IPS-11a (cell line): Measurements from ENCODE around the gene SBF2.
"Not testable (repeated sequence)": the region's sequence is repeated elsewhere in the genome, so short reads cannot be mapped to it uniquely, and the experiment has no call there.

Source experiments
- H3K4me3 ChIP-seq: one replicate; pipeline ENCODE4 v1.5.1; 2013; ENCODE audit warnings: low read depth, low read length, control low read depth

The SBF2 gene

DNA sequence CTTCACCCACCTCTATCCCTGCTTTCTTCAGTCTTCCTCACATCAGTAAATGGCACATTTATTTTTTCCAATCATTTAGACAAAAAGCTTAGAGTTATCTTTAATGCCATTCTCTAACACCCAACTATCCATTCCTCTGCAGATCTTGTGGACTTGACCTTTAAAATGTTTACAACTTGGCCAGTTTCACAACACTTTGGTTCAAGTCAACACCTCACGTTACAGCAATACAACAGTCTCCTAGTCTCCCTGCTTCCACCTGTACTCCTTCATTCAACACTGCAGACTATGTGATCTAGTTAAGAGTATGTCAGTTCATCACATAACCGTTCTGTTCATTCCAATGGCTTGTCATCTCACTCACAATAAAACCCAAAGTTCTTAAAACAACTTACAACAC lies 325.0 kb downstream of the SBF2 start:
- no peak overlapping the region for H3K4me3 ChIP-seq

DNA sequence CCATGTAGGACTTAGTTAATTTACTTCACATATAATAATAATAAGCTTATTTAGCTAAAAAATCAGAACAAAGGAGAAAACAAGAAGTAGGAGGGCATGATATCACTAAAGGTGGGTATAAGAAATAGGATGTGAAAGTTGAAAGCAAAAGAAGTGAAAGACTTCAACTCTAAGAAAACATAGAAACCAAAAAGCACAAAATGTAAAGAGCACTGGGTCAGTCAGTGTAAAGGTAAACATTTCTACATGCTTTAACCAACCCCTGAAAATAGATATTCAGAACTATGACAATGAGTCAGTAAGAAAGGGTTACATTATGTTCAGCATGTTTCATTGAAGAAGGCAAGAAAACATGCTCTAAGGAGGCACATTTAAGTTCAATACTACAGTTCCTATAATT lies 331.3 kb downstream of the SBF2 start:
- no peak overlapping the region for H3K4me3 ChIP-seq

DNA sequence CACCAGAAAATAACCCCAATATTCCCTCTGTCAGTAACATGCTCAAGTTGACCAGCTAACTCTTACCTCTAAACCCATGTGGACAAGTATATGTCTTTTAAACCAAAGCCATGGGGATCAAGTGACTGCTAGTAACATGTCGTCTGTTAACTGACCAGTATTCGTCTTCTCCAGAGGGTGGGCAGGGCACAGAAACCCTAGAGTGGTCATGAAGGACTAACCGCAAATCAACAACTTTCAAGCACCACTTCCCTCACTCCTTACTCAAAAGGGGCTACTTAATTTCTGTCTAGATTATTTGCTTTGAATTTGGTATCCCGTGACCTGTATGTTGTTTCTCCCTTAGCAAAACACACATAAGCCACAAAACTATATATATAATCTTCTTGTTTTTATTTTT lies 336.9 kb downstream of the SBF2 start:
- no peak overlapping the region for H3K4me3 ChIP-seq

DNA sequence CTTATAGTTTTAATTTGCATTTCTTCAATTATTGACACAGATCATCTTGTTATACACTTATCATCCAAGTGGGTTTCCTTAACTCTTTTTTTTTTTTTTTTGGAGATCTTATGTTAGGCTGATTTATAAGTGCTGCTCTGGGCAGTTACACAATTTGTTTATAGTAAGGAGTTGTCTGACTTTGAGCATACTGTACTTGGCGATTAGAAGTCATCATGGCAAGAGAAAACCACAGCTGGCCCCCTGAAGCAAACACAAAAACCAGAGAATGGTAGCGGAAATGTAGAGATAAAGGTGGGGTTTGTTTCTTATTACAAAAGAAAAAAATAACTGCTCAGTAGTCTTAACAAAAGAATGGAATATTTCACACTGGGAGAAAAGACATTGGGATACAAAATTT lies 337.5 kb downstream of the SBF2 start:
- H3K4me3 ChIP-seq, result no peak overlapping the region

DNA sequence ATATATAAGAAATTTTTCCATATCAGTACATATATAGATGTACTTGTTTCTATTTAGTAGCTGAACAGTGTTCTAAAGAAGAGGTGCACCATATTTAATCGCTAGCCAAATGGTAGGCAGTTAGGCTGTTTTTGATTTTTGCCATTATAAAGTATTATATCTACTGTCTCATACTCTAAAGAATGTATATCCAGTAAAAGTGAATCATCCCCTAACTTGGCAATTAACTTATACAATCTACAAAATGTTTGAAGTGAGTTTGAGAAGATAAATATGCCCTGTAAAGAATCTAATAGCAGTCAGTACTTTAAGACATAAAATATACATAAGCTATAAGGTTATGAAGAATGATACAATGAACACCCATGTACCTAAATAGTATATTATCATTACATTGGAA lies 338.6 kb downstream of the SBF2 start:
- no peak overlapping the region for H3K4me3 ChIP-seq

DNA sequence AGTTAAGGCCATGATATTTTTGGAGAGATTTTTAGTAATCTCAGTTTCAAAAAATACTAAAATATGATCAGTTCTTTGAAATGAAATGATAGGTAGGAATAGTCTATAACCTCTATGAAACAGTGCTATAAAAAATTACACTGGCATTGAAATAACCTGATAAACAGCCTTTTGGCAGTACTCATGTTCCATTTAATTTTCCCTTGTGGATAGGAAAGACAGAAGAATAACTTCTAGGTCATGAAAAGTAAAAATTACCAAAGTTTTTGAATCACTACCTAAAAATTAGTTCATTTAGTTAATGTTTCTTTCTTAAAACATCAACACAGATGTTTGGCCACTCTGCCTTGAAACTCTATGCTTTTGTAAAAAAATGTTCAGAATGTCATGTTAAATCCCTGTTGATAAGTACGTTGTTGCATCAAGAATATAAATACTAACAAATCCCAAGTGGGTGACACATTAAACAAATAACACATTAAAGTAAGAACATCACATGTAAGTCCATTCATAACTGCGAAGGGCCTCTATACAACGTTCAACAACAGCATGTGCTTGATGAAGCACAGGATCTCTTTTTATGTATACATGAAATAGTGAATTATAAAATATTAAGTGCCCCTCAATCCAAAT lies 339.9 kb downstream of the SBF2 start:
- H3K4me3 ChIP-seq, result no peak overlapping the region

DNA sequence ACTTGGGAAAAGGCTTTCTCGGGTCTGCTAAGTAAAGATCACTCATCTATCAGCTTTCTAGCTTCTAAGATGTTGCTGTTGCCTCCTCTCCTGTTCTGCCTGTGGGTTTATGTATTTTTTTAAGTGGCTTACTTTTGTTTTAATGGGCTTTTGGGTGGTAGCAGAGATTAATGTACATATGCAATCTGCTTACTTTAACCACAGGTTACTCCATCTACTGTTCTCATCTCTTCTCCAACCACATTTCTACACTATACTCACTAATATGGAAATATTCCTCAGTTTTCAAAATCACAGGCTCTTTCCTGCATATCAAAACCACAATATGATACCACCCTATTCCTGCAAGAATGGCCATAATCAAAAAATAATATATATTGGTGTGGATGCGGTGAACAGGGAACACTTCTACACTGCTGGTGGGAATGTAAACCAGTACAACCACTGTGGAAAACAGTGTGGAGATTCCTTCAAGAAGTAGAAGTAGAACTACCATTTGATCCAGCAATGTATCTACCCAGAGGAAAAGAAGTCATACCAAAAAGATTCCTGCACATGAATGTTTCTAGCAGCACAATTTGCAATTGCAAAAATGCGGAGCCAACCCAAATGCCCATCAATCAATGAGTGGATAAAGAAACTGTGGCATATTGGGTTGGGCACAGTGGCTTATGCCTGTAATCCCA lies 341.4 kb downstream of the SBF2 start:
- no peak overlapping the region for H3K4me3 ChIP-seq

DNA sequence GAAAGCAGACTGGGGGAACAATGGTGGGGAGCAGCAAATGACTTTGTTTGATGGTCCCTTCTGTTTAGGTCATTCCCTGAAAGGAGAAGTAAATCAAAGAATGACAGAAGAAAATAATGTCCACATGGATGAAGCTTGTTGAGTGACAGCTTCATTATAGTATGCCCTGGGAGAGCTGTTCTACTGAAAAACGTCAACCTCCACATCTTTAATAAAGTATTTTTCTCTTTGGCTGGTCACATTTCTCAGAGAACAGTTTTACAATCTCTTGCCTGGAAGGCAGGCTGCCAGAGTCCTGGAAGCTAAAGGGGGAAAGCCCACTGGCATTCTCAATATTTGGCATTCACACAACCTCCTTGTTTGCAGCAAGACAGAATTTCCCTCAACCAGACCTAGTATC lies 342.2 kb downstream of the SBF2 start:
- no peak overlapping the region for H3K4me3 ChIP-seq

DNA sequence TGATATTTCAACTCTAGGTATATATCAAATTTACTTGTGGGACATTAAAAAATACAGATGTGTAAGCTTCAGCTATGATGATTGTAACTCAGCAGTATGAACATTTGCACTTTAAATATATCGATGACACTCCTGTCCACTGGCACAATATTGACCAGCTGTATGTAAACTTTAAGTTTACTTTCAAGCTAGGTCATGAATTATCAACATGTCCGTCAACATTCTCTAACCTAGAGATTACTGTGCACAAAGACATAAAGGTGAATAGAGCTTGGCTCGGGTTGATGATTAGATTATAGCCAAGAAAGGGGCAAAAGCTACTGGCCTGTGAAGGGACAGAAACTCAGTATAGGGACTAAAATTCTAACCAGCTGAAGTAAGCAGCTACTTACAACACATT lies 343.6 kb downstream of the SBF2 start:
- H3K4me3 ChIP-seq, result no peak overlapping the region

DNA sequence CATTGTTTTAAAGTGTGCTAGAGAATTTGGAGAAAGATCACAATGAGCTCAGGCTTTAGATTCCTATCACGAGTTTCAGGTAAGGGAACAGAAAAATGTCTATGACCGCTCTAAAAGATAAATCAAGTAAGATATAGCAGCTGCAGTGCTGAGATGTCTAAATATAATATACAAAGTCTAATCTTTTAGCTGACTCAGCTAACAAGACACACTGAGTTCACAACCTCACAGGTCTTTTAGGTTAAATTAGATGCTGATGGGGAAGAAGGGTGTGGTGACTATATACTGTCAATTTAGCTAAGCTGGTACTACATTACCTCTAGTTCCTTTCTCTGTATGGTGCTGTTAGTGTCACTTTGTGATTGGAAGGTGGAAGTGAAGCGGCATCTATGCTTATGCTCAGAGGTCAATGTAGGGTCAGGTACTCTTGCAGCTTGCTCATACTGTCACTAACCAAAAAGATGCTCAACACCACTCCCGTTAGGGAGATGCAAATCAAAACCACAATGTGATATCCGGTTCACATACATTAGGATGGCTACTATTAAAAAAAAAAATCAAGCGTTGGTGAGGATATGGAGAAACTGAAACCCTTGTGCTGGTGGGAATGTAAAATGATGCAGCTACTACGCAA lies 346.7 kb downstream of the SBF2 start:
- H3K4me3 ChIP-seq, result no peak overlapping the region

DNA sequence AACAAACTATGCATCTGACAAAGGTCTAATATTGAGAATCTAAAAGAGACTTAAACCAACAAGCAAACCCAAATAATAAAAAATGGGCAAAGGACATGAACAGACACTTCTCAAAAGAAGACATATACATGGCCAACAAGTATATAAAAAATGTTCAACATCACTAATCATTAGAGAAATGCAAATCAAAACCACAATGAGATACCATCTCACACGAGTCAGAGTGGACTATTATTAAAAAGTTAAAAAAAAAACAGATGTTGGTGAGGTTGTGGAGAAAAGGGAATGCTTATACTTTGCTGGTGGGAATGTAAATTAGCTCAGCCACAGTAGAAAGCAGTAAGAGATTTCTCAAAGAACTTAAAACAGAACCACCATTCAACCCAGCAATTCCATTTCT lies 348.3 kb downstream of the SBF2 start:
- H3K4me3 ChIP-seq, result not testable (repeated sequence)

DNA sequence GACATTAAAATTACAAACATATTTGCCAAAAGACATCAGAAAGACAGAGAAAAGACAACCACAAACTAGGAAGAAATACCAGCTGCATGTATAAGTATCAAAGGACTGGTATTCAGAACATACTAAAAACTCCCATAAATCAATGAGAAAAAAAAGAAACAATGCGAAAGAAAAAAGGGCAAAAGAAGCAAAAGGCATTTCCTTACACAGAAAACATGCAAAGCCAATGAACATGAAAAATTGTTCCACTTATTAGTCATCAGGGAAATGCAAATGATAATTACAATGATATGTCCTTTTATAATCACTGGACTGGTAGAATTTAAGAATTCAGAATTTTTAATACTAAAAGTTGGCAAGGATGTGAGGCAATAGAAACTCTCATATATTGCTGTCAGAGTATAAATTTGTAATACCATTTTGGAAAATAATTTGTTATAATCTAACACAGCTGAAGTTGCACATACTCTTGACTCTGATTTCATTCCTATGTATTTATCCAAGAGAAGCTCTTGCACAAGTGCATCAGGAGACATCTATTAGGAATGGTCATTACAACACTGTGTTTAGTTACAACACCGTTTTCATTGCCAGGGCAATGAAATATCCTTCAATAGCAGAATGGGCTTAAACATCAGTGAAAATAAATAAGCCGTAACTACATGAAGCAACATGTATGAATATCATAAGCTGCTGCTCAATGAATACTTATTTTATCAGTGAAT lies 350.5 kb downstream of the SBF2 start:
- no peak overlapping the region for H3K4me3 ChIP-seq

DNA sequence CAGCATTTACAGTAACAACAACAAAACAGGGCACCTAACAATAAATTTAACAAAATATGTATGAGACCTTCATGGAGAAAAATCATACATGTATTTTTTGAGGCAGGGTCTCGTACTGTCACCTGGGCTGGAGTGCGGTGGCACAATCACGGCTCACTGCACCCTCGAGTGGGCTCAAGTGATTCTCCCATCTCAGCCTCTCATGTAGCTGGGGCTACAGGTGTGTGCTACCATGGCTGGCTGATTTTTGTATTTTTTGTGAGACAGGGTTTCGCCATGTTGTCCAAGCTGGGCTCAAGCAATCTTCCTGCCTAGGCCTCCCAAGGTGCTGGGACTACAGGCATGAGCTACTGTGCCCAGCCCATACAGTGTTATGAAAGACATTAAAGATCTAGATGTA lies 352.0 kb downstream of the SBF2 start:
- H3K4me3 ChIP-seq, result no peak overlapping the region

DNA sequence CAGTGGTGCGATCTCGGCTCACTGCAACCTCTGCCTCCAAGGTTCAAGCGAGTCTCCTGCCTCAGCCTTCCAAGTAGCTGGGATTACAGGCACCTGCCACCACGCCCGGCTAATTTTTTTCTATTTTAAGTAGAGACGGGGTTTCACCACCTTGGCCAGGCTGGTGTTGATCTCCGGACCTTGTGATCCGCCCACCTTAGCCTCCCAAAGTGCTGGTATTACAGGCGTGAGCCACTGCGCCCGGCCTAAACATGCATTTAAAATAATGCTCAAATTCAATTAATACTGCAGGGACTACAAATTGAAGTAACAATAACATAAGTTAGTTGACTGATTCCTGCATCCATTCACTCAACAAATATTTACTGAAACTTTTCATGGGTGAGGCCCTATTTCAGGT lies 354.9 kb downstream of the SBF2 start:
- not testable (repeated sequence) for H3K4me3 ChIP-seq

DNA sequence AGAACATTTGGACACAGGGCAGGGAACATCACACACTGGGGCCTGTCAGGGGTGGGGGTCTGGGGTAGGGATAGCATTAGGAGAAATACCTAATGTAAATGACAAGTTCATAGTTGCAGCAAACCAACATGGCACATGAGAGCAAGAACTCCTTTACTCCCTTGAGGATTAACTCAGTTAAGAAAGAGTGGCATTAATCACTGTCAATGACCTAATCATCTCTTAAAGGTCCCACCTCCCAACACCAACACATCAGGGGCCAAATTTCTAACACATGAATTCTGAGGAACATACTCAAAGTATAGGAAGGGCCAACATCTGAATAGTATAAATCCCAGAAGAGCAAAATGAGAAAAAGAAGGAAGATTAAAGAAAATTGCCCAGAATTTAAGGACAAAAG lies 357.3 kb downstream of the SBF2 start:
- no peak overlapping the region for H3K4me3 ChIP-seq

DNA sequence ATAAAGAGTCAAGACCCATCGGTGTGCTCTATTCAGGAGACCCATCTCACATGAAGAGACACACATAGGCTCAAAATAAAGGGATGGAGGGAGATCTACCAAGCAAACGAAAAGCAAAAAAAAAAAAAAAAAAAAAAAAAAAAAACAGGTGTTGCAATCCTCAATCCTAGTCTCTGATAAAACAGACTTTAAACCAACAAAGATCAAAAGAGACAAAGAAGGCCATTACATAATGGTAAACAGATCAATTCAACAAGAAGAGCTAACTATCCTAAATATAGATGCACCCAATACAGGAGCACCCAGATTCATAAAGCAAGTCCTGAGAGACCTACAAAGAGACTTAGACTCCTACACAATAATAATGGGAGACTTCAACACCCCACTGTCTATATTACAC lies 361.2 kb downstream of the SBF2 start:
- not testable (repeated sequence) for H3K4me3 ChIP-seq

DNA sequence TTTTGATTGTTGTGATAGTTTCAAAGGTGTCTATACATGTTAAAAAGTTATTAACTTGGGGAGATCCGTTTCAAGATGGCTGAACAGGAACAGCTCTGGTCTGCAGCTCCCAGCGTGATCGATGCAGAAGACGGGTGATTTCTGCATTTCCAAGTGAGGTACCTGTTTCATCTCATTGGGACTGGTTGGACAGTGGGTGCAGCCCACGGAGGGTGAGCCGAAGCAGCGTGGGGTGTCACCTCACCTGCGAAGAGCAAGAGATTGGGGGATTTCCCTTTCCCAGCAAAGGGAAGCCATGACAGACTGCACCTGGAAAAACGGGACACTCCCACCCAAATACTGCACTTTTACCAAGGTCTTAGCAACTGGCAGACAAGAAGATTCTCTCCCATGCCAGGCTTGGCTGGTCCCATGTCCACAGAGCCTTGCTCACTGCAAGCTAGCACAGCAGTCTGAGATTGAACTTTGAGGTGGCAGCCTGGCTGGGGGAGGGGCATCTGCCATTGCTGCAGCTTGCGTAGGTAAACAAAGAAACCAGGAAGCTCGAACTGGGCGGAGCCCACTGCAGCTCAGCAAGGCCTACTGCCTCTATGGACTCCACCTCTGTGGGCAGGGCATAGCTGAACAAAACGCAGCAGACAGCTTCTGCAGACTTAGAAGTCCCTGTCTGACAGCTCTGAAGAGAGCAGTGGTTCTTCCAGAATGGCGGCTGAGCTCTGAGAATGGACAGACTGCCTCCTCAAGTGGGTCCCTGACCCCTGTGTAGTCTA lies 363.3 kb downstream of the SBF2 start:
- H3K4me3 ChIP-seq, result not testable (repeated sequence)

DNA sequence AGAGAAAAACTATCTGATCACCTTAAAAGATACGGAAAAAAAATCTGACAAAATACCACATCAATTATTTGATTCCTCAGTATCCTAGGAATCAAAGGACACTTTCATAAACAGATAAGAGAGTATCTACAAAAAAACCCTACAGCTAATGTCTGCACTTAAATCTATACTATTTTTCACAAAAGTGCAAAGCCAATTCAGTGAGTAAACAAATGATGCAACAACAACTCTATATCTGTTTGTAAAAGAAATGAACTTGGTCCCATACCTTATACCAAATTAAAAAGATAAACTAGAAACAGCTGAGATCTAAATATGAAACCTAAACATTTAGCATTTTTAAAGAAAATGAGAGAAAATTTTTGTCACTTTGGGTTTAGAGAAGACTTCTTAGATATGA lies 366.3 kb downstream of the SBF2 start:
- no peak overlapping the region for H3K4me3 ChIP-seq

DNA sequence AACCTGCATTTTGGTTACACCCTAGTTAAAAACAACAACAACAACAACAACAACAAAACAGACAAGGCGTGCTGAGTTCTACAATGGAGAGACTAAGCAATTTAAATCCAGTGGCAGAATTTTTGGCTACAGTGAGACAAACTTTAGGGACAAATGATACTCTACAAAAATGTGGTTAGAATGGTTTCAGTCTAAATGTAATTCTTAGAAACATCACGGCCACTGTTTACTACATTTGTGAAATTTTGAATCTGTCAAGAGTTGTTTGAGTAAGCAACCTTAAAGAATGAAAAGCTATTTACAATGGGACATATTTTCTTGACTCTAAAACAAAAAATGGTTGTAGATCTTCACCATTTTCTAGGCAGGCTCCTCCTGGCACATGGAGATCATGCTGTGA lies 370.7 kb downstream of the SBF2 start:
- no peak overlapping the region for H3K4me3 ChIP-seq

DNA sequence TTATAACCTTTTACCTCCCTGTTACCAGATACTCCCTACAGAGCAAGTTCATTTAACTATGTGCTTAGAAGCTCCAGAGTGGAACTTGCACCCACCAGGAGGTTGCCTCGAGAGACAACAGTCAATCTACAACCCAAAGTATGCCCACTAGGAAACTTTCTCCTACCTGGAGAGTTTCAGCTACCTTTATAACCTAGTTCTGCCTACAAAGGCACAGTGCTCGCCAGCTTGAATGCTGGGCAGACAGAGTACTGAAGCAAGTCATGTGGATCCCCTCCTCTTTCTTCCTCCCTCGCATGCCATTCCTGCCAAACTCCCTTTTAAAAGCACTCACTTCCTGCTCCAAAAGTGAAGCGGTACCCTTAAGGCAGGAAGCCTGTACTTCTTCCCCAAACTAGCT lies 371.2 kb downstream of the SBF2 start:
- H3K4me3 ChIP-seq, result no peak overlapping the region

DNA sequence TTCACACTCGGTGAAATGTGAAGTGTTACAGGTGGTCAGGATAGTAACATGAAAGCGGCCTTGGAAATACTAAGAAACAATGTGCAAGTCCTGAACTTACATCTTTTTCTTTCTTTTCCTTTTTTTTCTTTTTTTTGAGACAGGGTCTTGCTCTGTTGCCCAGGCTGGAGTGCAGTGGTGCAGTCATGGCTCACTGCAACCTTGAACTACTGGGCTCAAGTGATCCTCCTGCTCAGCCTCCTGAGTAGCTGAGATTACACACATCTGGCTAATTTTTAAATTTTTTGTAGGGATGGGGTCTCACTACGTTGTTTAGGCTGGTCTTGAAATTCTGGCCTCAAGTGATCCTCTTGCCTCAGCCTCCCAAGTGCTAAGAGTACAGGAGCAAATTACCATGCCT lies 377.5 kb downstream of the SBF2 start:
- H3K4me3 ChIP-seq, result no peak overlapping the region
